ENCODE measurements around the gene SMARCB1. TPM values are rescaled to one million over a fixed set of nuclear protein-coding genes. Genes with fewer than 3 reads are reported as not detected.

SMARCB1 gene
- total RNA-seq: 100 to 1,000 TPM; 136 to 148 TPM
- polyA plus RNA-seq (2013, experiment 1 of 2): 201 TPM
- 179 TPM for polyA plus RNA-seq (2013, experiment 2 of 2)
- long read RNA-seq, experiment 1, full-length matches to known transcripts: 53 of 80 reads
- long read RNA-seq, experiment 1, partial matches to known transcripts: 17 of 80 reads
- long read RNA-seq, experiment 1, other reads (novel, unspliced or antisense): 10 of 80 reads
- long read RNA-seq, experiment 2, full-length matches to known transcripts: 411 of 436 reads
- long read RNA-seq, experiment 2, partial matches to known transcripts: 5 of 436 reads
- long read RNA-seq, experiment 2, other reads (novel, unspliced or antisense): 20 of 436 reads
- long read RNA-seq, experiment 3, full-length matches to known transcripts: 927 of 965 reads
- long read RNA-seq, experiment 3, partial matches to known transcripts: 13 of 965 reads
- long read RNA-seq, experiment 3, other reads (novel, unspliced or antisense): 25 of 965 reads
- long read RNA-seq, experiment 4, full-length matches to known transcripts: 9 of 11 reads
- long read RNA-seq, experiment 4, partial matches to known transcripts: 2 of 11 reads
- long read RNA-seq, experiment 4, other reads (novel, unspliced or antisense): 0 of 11 reads

- Histone ChIP-seq H3K4me1 (ENCODE audit: control insufficient read depth, insufficient read depth, low read length) (peaks cover 13% of the 10 kb centered on the region), H3K27me3 (ENCODE audit: control insufficient read depth, insufficient read depth, low read length, poor library complexity, severe bottlenecking) (no peaks in the 10 kb centered on the region), H3K27ac (ENCODE audit: low read depth, low read length) (peak within 1 kb of the TSS; percentile 99), H3K9ac (ENCODE audit: extremely low read depth, low read length, poor library complexity, severe bottlenecking) (peak within 1 kb of the TSS; percentile 98), H3K4me3 (ENCODE audit: low read length) (peak within 1 kb of the TSS; percentile 94), H3K36me3 (ENCODE audit: control insufficient read depth, insufficient read depth, low read length) (peaks cover 8% of the 10 kb centered on the region), H3K9me3 (ENCODE audit: control insufficient read depth, low read length) (no peaks in the 10 kb centered on the region)
- WGBS, 2 experiments (ENCODE audit: insufficient coverage in 1 of 2, insufficient read length in 1 of 2): 0% methylated on average over 13 to 97 of the region's 97 CpGs
- peak; percentile 95 for DNase-seq
- no peak for TF ChIP-seq CTCF (conservative IDR thresholded peaks at IDR 0.05)
- H3K27me3 Mint-ChIP-seq (ENCODE audit: insufficient read depth): no peaks in the 10 kb centered on the region
- no peaks in the 10 kb centered on the region for H3K9me3 Mint-ChIP-seq
- H3K4me1 Mint-ChIP-seq: peaks cover 29% of the 10 kb centered on the region
- H3K27ac Mint-ChIP-seq: peak within 1 kb of the TSS; percentile 92
- peaks cover 7% of the 10 kb centered on the region for H3K36me3 Mint-ChIP-seq (ENCODE audit: low read depth)
- H3K4me3 Mint-ChIP-seq: peak within 1 kb of the TSS; percentile 79
Observed at GRCh38 chr22:23786752-23787599, at the start of gene SMARCB1. TSS of gene SMARCB1 (plus strand) at chr22:23786966. CDS start at chr22:23787170, 204 bp downstream.

DNA sequence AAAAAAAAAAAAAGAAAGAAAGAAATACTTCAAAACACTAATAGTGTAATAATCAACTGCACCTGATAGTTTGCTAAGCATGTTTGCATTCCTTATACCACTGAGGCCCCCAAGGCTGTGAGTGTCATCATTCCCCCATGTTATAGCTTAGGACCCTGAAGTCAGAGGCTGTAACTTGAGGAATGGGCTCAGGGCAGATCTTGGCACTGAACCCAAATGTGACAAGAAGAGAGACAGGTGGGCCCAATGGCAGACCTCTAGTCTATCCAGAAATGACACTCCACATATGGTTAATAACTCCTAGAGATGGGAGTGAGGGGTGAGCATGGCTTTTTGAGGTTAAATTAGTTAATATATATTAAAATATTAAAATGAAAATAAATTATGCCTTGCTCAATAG is 49.1 kb upstream of the SMARCB1 start:
- no peak for DNase-seq
- TF ChIP-seq CTCF (conservative IDR thresholded peaks at IDR 0.05): no peak
- Histone ChIP-seq H3K4me1 (ENCODE audit: control insufficient read depth, insufficient read depth, low read length) (no peaks in the 10 kb centered on the region), H3K36me3 (ENCODE audit: control insufficient read depth, insufficient read depth, low read length) (no peaks in the 10 kb centered on the region), H3K4me3 (ENCODE audit: low read length) (no peak overlapping the region), H3K9me3 (ENCODE audit: control insufficient read depth, low read length) (no peaks in the 10 kb centered on the region), H3K27ac (ENCODE audit: low read depth, low read length) (no peak overlapping the region), H3K27me3 (ENCODE audit: control insufficient read depth, insufficient read depth, low read length, poor library complexity, severe bottlenecking) (no peaks in the 10 kb centered on the region), H3K9ac (ENCODE audit: extremely low read depth, low read length, poor library complexity, severe bottlenecking) (no peak overlapping the region)
- H3K27ac Mint-ChIP-seq: no peak overlapping the region
- no peaks in the 10 kb centered on the region for H3K27me3 Mint-ChIP-seq (ENCODE audit: insufficient read depth)
- peaks cover 6% of the 10 kb centered on the region for H3K36me3 Mint-ChIP-seq (ENCODE audit: low read depth)
- no peaks in the 10 kb centered on the region for H3K4me1 Mint-ChIP-seq
- H3K4me3 Mint-ChIP-seq: no peak overlapping the region
- H3K9me3 Mint-ChIP-seq: no peaks in the 10 kb centered on the region

GRCh38 chr22:23742505-23743264 is 44.1 kb upstream of the SMARCB1 start:
- TF ChIP-seq CTCF (conservative IDR thresholded peaks at IDR 0.05): no peak
- peaks cover 41% of the 10 kb centered on the region for H3K36me3 Mint-ChIP-seq (ENCODE audit: low read depth)
- Histone ChIP-seq H3K9ac (ENCODE audit: extremely low read depth, low read length, poor library complexity, severe bottlenecking) (no peak overlapping the region), H3K4me3 (ENCODE audit: low read length) (no peak overlapping the region), H3K36me3 (ENCODE audit: control insufficient read depth, insufficient read depth, low read length) (peaks cover 20% of the 10 kb centered on the region), H3K9me3 (ENCODE audit: control insufficient read depth, low read length) (no peaks in the 10 kb centered on the region), H3K27ac (ENCODE audit: low read depth, low read length) (no peak overlapping the region), H3K4me1 (ENCODE audit: control insufficient read depth, insufficient read depth, low read length) (no peaks in the 10 kb centered on the region), H3K27me3 (ENCODE audit: control insufficient read depth, insufficient read depth, low read length, poor library complexity, severe bottlenecking) (no peaks in the 10 kb centered on the region)
- WGBS, 2 experiments (ENCODE audit: insufficient coverage in 1 of 2, insufficient read length in 1 of 2): 89 to 100% methylated on average over 4 to 7 of the region's 7 CpGs
- H3K4me1 Mint-ChIP-seq: no peaks in the 10 kb centered on the region
- H3K27me3 Mint-ChIP-seq (ENCODE audit: insufficient read depth): no peaks in the 10 kb centered on the region
- H3K9me3 Mint-ChIP-seq: peaks cover 17% of the 10 kb centered on the region
- no peak overlapping the region for H3K27ac Mint-ChIP-seq
- DNase-seq: no peak
- no peak overlapping the region for H3K4me3 Mint-ChIP-seq

Measured in endodermal cell (in vitro differentiated cells).